Measurements from ENCODE around the gene ORC6.
A peak's percentile ranks its signal among the peaks of the same experiment; 100 is the strongest.

Gene ORC6, protein sequence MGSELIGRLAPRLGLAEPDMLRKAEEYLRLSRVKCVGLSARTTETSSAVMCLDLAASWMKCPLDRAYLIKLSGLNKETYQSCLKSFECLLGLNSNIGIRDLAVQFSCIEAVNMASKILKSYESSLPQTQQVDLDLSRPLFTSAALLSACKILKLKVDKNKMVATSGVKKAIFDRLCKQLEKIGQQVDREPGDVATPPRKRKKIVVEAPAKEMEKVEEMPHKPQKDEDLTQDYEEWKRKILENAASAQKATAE

DNA sequence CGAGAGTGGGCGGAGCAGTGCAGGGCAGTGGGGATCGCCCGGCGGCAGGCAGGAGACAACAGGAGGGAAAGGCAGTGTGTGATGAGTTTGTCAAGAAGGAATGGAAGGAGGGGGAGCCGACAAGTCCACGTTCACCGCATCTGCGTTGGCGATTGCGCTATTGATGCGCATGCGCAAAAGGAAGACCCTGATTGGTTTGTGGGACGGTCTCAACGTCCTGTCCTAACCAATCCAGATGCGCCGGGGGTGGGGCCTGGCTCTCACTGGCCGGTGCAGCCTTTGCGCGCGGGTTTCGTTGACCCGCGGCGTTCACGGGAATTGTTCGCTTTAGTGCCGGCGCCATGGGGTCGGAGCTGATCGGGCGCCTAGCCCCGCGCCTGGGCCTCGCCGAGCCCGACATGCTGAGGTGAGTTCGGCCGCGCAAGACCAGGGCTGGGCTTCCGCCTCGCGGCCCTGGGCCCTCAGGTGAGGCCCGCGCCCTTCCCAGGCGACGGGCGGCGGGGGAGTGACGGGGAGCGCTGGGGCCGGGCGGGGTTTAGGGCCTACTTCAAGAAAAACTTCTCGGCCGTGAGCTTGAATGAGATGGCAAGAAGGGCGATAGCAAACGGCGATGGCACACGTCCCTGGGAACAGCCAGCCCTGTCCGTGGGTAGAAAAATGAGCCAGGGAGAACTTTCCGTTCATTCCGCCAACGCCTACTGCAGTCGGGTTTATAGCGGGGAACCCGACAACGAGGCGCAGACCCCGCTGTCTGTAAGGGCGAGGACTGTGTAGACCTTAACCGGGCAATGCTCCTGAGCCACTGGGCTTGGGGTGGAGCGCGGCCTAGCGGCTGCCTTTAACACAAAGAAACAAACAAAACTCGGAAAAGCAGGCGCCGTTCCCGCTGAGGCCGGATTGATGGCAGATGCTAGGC, at the start of gene ORC6:
Gene ORC6 (plus strand): TSS at position 295 of the 916 bp plus-strand sequence. CDS start 47 bp downstream, at position 342.
- peak; percentile 90 for DNase-seq (ENCODE audit: low read depth)
- peak within 1 kb of the TSS; percentile 97 for H3K4me3 ChIP-seq (ENCODE audit: low read depth, low read length)
- TF ChIP-seq, protein P1, sequence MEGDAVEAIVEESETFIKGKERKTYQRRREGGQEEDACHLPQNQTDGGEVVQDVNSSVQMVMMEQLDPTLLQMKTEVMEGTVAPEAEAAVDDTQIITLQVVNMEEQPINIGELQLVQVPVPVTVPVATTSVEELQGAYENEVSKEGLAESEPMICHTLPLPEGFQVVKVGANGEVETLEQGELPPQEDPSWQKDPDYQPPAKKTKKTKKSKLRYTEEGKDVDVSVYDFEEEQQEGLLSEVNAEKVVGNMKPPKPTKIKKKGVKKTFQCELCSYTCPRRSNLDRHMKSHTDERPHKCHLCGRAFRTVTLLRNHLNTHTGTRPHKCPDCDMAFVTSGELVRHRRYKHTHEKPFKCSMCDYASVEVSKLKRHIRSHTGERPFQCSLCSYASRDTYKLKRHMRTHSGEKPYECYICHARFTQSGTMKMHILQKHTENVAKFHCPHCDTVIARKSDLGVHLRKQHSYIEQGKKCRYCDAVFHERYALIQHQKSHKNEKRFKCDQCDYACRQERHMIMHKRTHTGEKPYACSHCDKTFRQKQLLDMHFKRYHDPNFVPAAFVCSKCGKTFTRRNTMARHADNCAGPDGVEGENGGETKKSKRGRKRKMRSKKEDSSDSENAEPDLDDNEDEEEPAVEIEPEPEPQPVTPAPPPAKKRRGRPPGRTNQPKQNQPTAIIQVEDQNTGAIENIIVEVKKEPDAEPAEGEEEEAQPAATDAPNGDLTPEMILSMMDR (IDR thresholded peaks at IDR 0.05; ENCODE audit: control insufficient read depth, extremely low read depth, insufficient read depth), result peak; percentile 63

DNA sequence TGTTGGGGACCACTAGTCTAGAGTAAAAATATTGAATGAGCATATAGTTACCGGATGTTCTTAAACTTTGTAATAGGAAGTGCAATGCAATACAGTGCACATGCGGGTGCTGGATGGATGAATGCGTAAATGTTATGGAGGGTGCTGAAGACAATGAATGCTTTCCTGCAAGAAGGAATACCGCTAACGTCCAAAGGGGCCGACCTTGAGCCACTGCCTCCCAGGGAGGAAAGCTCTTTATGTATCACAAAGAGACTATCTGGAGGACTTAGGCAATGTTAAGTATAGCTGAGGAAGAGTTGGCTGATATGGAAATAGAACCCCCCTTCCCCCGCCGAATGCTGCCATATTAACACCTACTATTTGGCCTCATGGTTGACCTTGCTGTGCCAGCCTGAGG, 40.8 kb upstream of the ORC6 start:
- no peak for DNase-seq (ENCODE audit: low read depth)
- TF ChIP-seq, protein P1 (IDR thresholded peaks at IDR 0.05; ENCODE audit: control insufficient read depth, extremely low read depth, insufficient read depth), result no peak
- no peak overlapping the region for H3K4me3 ChIP-seq (ENCODE audit: low read depth, low read length)

DNA sequence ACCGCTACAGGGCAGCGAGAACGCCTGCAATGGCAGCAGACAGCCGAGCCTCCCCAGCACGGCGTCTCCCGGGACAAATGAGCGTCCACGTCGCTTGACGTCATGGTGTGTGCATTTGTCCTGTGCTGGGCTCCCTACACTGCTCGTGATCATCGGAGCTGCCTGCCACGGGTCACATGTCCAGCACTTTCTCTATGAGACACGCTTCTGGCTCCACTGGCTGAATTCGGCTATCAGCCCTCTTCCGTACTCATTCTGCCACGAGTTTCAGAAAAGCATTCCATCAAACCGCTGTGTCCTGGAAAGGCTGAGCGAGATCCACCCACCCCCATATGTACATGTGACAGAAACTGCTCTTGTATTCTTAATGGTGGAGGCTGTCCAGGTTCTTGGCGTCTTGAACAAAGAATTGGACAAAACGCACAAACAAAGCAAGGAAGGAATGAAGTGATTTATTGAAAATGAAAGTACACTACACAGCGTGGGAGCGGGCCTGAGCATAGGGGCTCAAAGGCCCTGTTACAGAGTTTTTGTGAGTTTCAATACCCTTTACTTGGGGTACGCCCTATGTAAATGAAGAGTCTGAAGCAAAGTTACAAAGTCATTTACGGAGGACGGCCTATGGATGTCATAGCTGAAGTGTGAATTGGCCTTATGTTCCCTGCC, 39.7 kb upstream of the ORC6 start:
- H3K4me3 ChIP-seq (ENCODE audit: low read depth, low read length), result no peak overlapping the region
- no peak for DNase-seq (ENCODE audit: low read depth)
- TF ChIP-seq, protein P1 (IDR thresholded peaks at IDR 0.05; ENCODE audit: control insufficient read depth, extremely low read depth, insufficient read depth), result no peak

DNA sequence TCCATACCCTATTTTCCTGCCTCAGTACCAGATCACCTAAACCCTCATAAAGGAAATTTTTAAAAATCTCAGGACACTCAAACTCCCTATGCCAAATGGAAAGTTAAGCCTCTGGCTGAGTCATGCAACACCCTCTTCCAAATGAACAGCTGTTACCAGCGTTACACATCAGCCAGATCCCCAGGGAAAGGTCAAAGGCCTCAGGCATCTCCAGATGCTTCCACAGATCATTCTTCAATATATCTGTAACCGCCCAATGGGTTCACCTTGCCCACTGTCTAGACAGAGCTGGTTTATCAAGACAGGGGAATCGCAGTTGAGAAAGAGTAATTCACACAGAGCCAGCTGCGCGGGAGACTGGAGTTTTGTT, 39.2 kb upstream of the ORC6 start:
- TF ChIP-seq, protein P1 (IDR thresholded peaks at IDR 0.05; ENCODE audit: control insufficient read depth, extremely low read depth, insufficient read depth), result no peak
- no peak overlapping the region for H3K4me3 ChIP-seq (ENCODE audit: low read depth, low read length)
- no peak for DNase-seq (ENCODE audit: low read depth)

DNA sequence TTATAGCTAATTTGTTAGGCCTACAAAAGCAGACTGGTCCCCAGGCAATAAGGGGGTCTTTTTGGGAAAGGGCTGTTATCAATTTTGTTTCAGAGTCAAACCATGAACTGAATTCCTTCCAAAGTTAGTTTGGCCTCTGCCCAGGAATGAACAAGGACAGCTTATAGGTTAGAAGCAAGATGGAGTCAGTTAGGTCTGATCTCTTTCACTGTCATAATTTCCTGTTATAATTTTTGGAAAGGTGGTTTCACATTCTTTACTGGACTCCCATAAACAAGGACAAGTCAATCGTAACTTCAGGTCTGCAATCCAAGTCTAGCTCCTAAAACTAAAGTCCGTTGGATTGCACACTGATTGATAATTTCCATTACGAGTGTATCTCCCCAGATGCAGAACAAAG, 38.2 kb upstream of the ORC6 start:
- TF ChIP-seq, protein P1 (IDR thresholded peaks at IDR 0.05; ENCODE audit: control insufficient read depth, extremely low read depth, insufficient read depth), result no peak
- no peak for DNase-seq (ENCODE audit: low read depth)
- no peak overlapping the region for H3K4me3 ChIP-seq (ENCODE audit: low read depth, low read length)

DNA sequence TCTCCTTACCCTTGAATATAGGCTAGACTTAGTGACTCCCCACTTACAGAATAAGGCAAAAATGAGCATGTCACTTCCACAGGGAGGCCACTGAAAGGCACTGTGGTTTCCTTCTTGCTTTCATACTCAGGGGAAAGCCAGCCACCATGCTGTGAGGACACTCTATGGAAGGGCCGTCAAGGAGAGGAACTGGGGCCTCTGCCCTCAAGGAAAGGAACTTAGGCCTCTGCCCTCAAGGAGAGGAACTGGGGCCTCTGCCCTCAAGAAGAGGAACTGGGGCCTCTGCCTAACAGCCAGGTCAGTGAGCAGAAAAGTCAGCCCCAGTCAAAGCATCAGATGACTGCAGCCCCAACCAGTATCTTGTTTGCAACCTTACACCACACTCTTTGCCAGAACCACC, 30.5 kb upstream of the ORC6 start:
- DNase-seq (ENCODE audit: low read depth), result no peak
- H3K4me3 ChIP-seq (ENCODE audit: low read depth, low read length), result no peak overlapping the region
- TF ChIP-seq, protein P1 (IDR thresholded peaks at IDR 0.05; ENCODE audit: control insufficient read depth, extremely low read depth, insufficient read depth), result no peak
